Smooth muscle cell (in vitro differentiated cells): ENCODE data around the gene PHF21A. TPM values are rescaled to one million over a fixed set of nuclear protein-coding genes. Genes with fewer than 3 reads are reported as not detected.

Experiments used
- DNase-seq: peaks from one replicate; lab custom pipeline; 2025; ENCODE audit not compliant: unreplicated experiment; lab: John Stamatoyannopoulos, UW
- H2AFZ ChIP-seq: fragments of 200-600 bp; sonication (generic); 2 replicates; pipeline ENCODE4 v1.6.0; 2016; ENCODE audit warnings: antibody characterized with exemption, low read depth, mild to moderate bottlenecking
- H3F3A ChIP-seq: fragments of 200-600 bp; sonication (generic); 2 replicates; pipeline ENCODE4 v1.6.0; 2017; ENCODE audit warnings: antibody characterized with exemption, low read depth
- H3K27ac ChIP-seq: fragments of 200-600 bp; sonication (generic); 2 replicates; pipeline ENCODE4 v1.5.1; 2016; ENCODE audit warnings: low read depth, mild to moderate bottlenecking
- H3K27me3 ChIP-seq: fragments of 200-600 bp; sonication (generic); 2 replicates; pipeline ENCODE4 v1.6.1; 2016; ENCODE audit warnings: low read depth, mild to moderate bottlenecking
- H3K36me3 ChIP-seq: fragments of 200-600 bp; sonication (generic); 2 replicates; pipeline ENCODE4 v1.5.1; 2016; ENCODE audit warnings: low read depth
- H3K4me1 ChIP-seq: fragments of 200-600 bp; sonication (generic); 2 replicates; pipeline ENCODE4 v1.5.1; 2016; ENCODE audit warnings: low read depth
- H3K4me2 ChIP-seq: fragments of 200-600 bp; sonication (generic); 2 replicates; pipeline ENCODE4 v1.6.0; 2016; ENCODE audit warnings: mild to moderate bottlenecking
- H3K4me3 ChIP-seq: fragments of 200-600 bp; sonication (generic); 2 replicates; pipeline ENCODE4 v1.5.1; 2016; ENCODE audit warnings: mild to moderate bottlenecking
- H3K79me2 ChIP-seq: fragments of 200-600 bp; sonication (generic); 2 replicates; pipeline ENCODE4 v1.6.0; 2016; ENCODE audit warnings: low read depth, mild to moderate bottlenecking
- H3K9ac ChIP-seq: fragments of 200-600 bp; sonication (generic); 2 replicates; pipeline ENCODE4 v1.6.0; 2016; ENCODE audit warnings: low read depth
- H3K9me3 ChIP-seq: fragments of 200-600 bp; sonication (generic); replicated peaks from 2 replicates; pipeline ENCODE4 v1.5.1; 2016; ENCODE audit warnings: low read depth
- H4K20me1 ChIP-seq: fragments of 200-600 bp; sonication (generic); 2 replicates; pipeline ENCODE4 v1.6.0; 2016; ENCODE audit warnings: low read depth
- WGBS: methylation state at CpG from one replicate; pipeline ENCODE4 v1.1.7; 2016; ENCODE audit warnings: low lambda C conversion rate; 5-methylcytosine and 5-hydroxymethylcytosine counted together
- polyA plus RNA-seq: library from polyadenylated mRNA; unstranded; fragments of >200 nt; fragmentation: Nextera tagmentation; extraction: Ambion mirVana; gene quantifications from 2 replicates; pipeline ENCODE4 v1.2.1, GENCODE V29; 2016
- total RNA-seq: library from RNA; depleted of rRNA; stranded (reverse); fragments of >200 nt; gene quantifications from 2 replicates; pipeline ENCODE4 v1.2.3, GENCODE V29; 2014
- TF ChIP-seq, protein P1 (sequence below): fragments of 200-600 bp; sonication (generic); IDR thresholded peaks from 2 replicates; pipeline ENCODE4 v1.5.1; 2017; ENCODE audit warnings: borderline replicate concordance, mild to moderate bottlenecking, antibody characterized with exemption; ENCODE audit not compliant: insufficient read depth, poor library complexity, severe bottlenecking

PHF21A gene
- total and polyA plus RNA-seq, 2 experiments from 2014 or later: 26.1 to 28.7 TPM

DNA sequence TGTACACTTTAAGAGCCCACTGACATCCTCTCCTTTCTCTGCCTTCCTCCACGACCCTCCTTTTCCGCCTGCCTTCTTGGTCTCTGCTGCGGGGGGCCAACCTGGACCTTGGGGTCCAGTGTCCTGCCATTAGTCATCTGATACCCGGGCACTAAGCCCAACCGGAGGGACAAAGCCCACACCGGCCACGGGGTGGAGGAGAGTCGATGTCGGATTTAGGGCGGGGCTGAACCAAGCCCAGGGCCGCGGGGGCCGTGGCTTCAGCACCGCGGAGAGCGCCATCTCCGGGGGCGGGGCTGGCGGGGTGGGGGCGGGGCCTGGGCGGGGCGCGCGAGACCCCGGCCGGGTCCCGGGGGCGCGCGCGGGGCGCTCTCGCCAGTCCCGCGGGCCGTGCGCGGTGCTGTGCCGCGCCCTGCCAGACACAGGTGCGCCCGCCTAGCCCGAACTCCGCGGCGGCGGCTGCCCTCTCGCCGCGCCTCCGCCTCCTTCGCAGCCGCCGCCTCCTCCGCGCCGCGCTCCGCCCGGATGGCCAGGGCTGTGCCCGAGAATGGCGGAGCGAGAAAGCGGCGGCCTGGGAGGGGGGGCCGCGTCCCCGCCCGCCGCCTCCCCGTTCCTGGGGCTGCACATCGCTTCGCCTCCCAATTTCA lies 235.9 kb downstream of the PHF21A start, which contains the start of gene MAPK8IP1:
TSS of gene MAPK8IP1 (plus strand) at position 378 of the 647 bp plus-strand sequence. CDS start at position 548, 170 bp downstream.
- TF ChIP-seq, protein P1, sequence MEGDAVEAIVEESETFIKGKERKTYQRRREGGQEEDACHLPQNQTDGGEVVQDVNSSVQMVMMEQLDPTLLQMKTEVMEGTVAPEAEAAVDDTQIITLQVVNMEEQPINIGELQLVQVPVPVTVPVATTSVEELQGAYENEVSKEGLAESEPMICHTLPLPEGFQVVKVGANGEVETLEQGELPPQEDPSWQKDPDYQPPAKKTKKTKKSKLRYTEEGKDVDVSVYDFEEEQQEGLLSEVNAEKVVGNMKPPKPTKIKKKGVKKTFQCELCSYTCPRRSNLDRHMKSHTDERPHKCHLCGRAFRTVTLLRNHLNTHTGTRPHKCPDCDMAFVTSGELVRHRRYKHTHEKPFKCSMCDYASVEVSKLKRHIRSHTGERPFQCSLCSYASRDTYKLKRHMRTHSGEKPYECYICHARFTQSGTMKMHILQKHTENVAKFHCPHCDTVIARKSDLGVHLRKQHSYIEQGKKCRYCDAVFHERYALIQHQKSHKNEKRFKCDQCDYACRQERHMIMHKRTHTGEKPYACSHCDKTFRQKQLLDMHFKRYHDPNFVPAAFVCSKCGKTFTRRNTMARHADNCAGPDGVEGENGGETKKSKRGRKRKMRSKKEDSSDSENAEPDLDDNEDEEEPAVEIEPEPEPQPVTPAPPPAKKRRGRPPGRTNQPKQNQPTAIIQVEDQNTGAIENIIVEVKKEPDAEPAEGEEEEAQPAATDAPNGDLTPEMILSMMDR: no peak
- H3K36me3 ChIP-seq: no peaks in the 10 kb centered on the region
- peak; percentile 13 for DNase-seq
- no peaks in the 10 kb centered on the region for H3K79me2 ChIP-seq
- no peaks in the 10 kb centered on the region for H3K4me1 ChIP-seq
- peak within 1 kb of the TSS; percentile 90 for H3K4me2 ChIP-seq
- no peaks in the 10 kb centered on the region for H3K9me3 ChIP-seq
- H3K27me3 ChIP-seq: peaks cover 12% of the 10 kb centered on the region
- H3K27ac ChIP-seq: no peak within 1 kb of the TSS
- no peak within 1 kb of the TSS for H2AFZ ChIP-seq
- peak within 1 kb of the TSS; percentile 50 for H3K4me3 ChIP-seq
- H3K9ac ChIP-seq: no peak within 1 kb of the TSS
- no peaks in the 10 kb centered on the region for H3F3A ChIP-seq
- 3% methylated on average over 42 of the region's 73 CpGs for WGBS
- H4K20me1 ChIP-seq: peaks cover 43% of the 10 kb centered on the region

DNA sequence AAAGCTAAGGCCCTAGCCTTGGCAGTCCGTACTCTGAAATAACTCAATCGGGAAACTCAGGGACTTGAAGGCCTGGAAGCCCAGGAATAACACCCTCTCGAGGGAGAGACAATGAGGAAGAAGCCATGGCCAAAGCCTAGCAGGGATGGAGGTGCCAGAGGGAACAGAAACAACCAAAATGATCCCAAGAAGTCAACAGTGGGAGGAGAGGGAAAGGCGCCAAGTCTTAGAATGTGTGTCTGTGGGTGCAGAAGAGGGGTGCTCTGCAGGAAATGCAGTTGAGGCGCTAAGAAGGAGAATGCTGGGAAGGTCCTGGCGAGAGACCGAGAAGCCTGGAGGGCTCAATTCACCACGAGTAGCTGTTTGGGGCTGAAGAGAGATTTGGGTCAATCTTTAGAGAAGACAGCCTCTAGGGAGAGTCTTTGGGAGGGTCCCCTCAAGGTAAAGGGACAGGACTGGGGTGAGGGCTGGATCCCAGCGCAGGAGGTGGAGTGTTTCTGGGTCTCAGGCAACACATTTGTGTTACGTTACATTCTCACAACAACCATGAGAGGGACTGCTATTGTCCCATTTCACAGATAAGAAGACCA lies 236.6 kb downstream of the PHF21A start:
- TF ChIP-seq, protein P1: no peak
- no peak for DNase-seq

More for the DNA sequence above, 236.6 kb downstream of the PHF21A start:
- no peak overlapping the region for H3K4me3 ChIP-seq
- no peaks in the 10 kb centered on the region for H3K79me2 ChIP-seq
- 85% methylated on average over 10 of the region's 10 CpGs for WGBS
- H2AFZ ChIP-seq: no peak overlapping the region
- H3K4me2 ChIP-seq: peak overlapping the region; percentile 74
- no peaks in the 10 kb centered on the region for H3F3A ChIP-seq
- peaks cover 50% of the 10 kb centered on the region for H4K20me1 ChIP-seq
- H3K27ac ChIP-seq: no peak overlapping the region
- H3K27me3 ChIP-seq: peaks cover 12% of the 10 kb centered on the region
- H3K9ac ChIP-seq: no peak overlapping the region
- no peaks in the 10 kb centered on the region for H3K9me3 ChIP-seq
- no peaks in the 10 kb centered on the region for H3K4me1 ChIP-seq
- no peaks in the 10 kb centered on the region for H3K36me3 ChIP-seq

Other genes starting within 250 kb of the PHF21A start
- gene MAPK8IP1, start 235.8 kb downstream of the PHF21A start, total RNA-seq: 3.9 and 8.1 TPM in 2 replicates
- 4.9 and 5.2 TPM in 2 replicates for gene MAPK8IP1, start 235.8 kb downstream of the PHF21A start, polyA plus RNA-seq
- gene FREY1, start 214.2 kb downstream of the PHF21A start, total RNA-seq: 0.22 and 3.6 TPM in 2 replicates
- 0.57 TPM in 1 of 2 replicates, not detected in the other for gene FREY1, start 214.2 kb downstream of the PHF21A start, polyA plus RNA-seq
- gene PEX16, start 203.6 kb downstream of the PHF21A start, total RNA-seq: 10.5 and 14.9 TPM in 2 replicates
- gene PEX16, start 203.6 kb downstream of the PHF21A start, polyA plus RNA-seq: 24.4 and 30.2 TPM in 2 replicates
- 0.40 TPM in 2 replicates for gene LARGE2, start 198.8 kb downstream of the PHF21A start, total RNA-seq
- 0.46 and 2.9 TPM in 2 replicates for gene LARGE2, start 198.8 kb downstream of the PHF21A start, polyA plus RNA-seq
- gene CREB3L1, start 156.2 kb upstream of the PHF21A start, total RNA-seq: 49.1 and 63.3 TPM in 2 replicates
- 385 and 437 TPM in 2 replicates for gene CREB3L1, start 156.2 kb upstream of the PHF21A start, polyA plus RNA-seq
- 32.2 and 42.1 TPM in 2 replicates for gene DGKZ, start 226.0 kb upstream of the PHF21A start, total RNA-seq
- gene DGKZ, start 226.0 kb upstream of the PHF21A start, polyA plus RNA-seq: 30.7 and 52.0 TPM in 2 replicates